ENCODE data around the gene UNK. TPM values are rescaled to one million over a fixed set of nuclear protein-coding genes. Genes with fewer than 3 reads are reported as not detected.
A peak's percentile ranks its signal among the peaks of the same experiment; 100 is the strongest.

The UNK gene
- total RNA-seq, 2 experiments from 2014 or later: 32.8 to 33.1 TPM

DNA sequence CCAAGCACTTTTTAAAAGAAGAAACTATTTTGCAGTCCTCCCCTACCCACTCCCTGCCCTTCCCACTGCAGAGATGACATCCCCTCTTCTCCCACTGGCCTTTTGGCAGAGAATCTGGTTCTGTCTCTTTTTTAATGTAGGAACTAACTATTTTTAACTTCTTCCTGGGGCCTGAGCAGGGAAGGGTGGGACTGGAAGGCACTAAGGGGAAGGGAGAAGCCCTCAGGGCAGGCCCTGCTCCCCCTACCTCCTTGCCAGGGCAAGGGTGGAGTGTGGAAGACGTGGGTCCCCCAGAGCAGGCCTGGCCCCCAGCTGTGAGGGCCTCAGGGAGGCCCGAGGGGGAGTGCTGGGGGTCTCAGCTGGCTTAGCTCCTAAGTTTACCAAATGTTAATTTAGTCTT, 40.1 kb downstream of the UNK start:
- CTCF ChIA-PET: interaction anchor here (1.2 to 2.7 kb wide), 3 partner anchors 8 to 61 kb away, joined by 3 to 10 read pairs (median 4); no protein-coding TSS in a partner anchor
- no peak for ATAC-seq
- H3K27ac Mint-ChIP-seq: peak overlapping the region; percentile 52

DNA sequence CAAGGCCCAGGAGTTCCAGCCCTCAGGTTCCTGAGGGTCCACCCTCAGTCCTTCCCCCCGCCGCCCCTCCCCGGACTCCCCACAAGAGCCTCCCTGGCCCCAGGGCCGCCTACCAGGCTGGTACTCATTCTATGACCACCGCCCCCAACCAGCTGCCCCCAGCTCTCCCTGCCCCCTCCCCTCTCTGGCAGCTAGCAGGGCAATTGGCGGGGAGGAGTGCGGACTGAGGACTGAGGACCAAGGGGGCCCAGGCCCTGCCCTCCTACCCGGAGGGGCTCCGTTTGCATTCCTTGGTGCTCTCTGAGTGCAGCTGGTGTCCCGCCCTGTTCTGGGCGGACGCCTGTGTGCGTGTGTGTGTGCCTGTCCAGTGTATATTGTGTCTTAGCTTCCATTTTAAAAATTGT, 40.5 kb downstream of the UNK start:
- no peak for DNase-seq
- H3K27me3 Mint-ChIP-seq: no peaks in the 10 kb centered on the region
- H3K9me3 Mint-ChIP-seq (ENCODE audit: low read depth): no peaks in the 10 kb centered on the region
- no peak for ATAC-seq
- no peak overlapping the region for H3K27ac Mint-ChIP-seq
- CTCF ChIA-PET: interaction anchor here (0.8 to 2.7 kb wide), 8 partner anchors 8 to 77 kb away, joined by 3 to 14 read pairs (median 4); a partner anchor contains a TSS
- peaks cover 20% of the 10 kb centered on the region for H3K4me1 Mint-ChIP-seq
- peaks cover 12% of the 10 kb centered on the region for H3K36me3 Mint-ChIP-seq
- H3K4me3 Mint-ChIP-seq: no peak overlapping the region

More for the DNA sequence above, 40.1 kb downstream of the UNK start:
- DNase-seq: no peak
- Mint-ChIP-seq H3K27me3 (no peaks in the 10 kb centered on the region), H3K9me3 (ENCODE audit: low read depth) (no peaks in the 10 kb centered on the region), H3K4me3 (no peak overlapping the region), H3K36me3 (peaks cover 7% of the 10 kb centered on the region), H3K4me1 (peaks cover 20% of the 10 kb centered on the region)

DNA sequence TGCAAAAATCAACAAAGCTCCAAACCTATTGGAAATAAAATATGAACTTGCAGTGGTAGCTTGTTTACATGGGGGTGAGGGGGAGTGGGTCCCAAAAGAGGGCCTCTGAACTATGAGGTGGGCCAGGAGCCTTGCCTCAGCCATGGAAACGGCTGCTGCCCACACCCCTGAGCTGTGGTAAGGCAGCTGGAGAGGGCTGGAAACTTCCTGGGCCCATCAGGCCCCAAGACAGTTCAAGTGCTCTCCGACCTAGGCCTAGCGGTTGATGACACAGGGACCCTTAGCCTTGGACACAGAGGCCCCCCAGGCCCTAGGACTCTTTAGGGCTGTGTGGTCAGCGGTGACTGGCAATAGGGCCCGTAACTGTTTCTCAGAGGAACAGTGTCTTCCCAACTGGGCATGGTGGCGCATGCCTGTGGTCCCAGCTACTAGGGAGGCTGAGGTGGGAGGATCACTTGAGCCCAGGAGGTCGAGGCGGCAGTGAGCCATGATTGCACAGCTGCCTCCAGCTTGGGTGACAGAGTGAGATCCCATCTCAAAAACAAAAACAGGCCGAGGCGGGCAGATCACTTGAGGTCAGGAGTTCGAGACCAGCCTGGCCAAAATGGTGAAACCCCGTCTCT, 41.3 kb downstream of the UNK start:
- no peak for ATAC-seq
- no peak for DNase-seq
- Mint-ChIP-seq H3K36me3 (peaks cover 16% of the 10 kb centered on the region), H3K4me1 (peaks cover 21% of the 10 kb centered on the region), H3K27me3 (no peaks in the 10 kb centered on the region), H3K4me3 (no peak overlapping the region), H3K27ac (no peak overlapping the region), H3K9me3 (ENCODE audit: low read depth) (no peaks in the 10 kb centered on the region)
- CTCF ChIA-PET: interaction anchor here (0.8 to 3.3 kb wide), 12 partner anchors 9 to 189 kb away, joined by 3 to 18 read pairs (median 6); partner anchors contain the start of genes UNC13D and UNK

DNA sequence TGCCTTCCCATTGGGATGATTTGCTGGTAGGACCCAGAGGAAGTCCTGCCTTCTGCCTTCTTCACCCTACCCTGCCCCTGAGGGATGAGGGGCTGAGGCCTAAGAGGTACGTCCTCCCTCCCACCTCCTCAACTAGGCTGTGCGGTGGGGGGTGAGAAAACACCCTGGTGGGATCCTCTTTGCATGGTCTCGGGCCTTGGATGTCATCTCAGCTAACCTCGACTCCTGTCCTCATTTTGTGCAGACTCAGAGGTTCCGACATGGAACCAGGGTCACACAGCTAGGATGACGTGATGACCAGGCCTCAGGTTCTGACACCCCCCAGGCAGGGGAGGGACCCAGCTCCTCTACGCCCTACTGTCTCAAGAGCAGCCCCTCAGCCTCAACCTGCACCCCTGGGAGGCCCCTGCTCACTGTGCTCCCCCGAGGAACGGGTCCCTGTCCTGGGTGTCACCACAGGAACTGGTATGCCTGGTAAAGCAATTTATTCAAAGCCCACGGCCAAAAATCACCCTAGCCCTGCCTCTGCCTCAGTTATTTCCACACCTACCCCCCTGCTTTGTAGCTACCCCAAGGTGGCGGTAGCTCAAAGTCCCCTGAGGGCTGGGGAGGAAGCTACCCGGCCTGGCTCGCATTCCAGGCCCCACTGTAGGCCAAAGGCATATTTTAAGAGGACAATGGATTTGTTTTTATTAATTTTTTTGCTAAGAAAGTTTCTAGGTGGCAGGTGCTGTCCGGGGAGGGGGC, 42.1 kb downstream of the UNK start:
- ATAC-seq (no peak), DNase-seq (no peak)
- H3K9me3 Mint-ChIP-seq (ENCODE audit: low read depth): no peaks in the 10 kb centered on the region
- no peak overlapping the region for H3K4me3 Mint-ChIP-seq
- no peaks in the 10 kb centered on the region for H3K27me3 Mint-ChIP-seq
- H3K4me1 Mint-ChIP-seq: peaks cover 19% of the 10 kb centered on the region
- H3K36me3 Mint-ChIP-seq: peaks cover 18% of the 10 kb centered on the region
- peak overlapping the region; percentile 65 for H3K27ac Mint-ChIP-seq
- CTCF ChIA-PET: interaction anchor here (0.9 to 3.3 kb wide), 22 partner anchors 10 to 188 kb away, joined by 3 to 18 read pairs (median 4); partner anchors contain the start of genes GALK1, TRIM65, UNC13D and UNK

DNA sequence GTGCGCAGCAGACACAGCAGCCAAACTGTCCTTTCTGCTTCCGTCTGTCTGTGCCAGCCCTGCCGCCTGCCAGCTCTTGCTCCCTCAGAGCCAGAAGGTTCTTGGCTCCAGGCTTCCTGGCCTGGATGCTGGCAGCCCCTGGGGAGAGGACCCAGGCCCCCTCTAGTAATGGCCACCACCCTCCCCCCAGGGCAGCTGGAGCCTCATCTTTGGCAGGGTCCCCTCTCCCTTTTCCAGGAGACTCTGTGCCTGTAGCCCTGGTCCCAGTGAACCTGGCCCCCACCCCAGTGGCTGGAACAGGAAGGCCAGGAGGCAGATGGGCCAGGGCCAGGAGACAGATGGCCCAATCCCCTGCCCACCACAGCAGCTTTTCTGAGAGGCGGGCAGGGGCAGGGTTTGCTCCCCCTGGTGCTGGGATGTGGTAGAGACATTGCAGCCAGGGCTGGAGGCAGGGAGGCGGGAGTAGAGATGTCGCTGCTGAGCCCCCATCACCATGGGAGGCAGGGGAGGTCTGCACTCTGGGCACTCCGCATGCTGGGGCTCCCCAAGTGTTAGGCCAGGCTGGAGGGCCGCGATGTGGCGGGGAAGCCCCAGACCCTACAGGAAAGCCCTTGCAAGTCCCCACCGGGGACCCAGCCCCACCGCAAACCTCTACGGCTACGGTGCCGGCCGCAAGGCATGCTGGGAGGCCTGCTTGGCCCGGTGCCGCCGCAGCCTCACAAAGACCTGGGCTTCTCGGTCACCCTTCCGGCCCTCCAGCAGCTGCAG, 42.9 kb downstream of the UNK start:
- Mint-ChIP-seq H3K36me3 (peaks cover 22% of the 10 kb centered on the region), H3K27ac (peak overlapping the region; percentile 90), H3K9me3 (ENCODE audit: low read depth) (no peaks in the 10 kb centered on the region), H3K4me1 (peaks cover 17% of the 10 kb centered on the region), H3K27me3 (no peaks in the 10 kb centered on the region), H3K4me3 (peak overlapping the region; percentile 8)
- ATAC-seq: peak; percentile 59
- CTCF ChIA-PET: interaction anchor here (0.9 to 3.4 kb wide), 24 partner anchors 11 to 187 kb away, joined by 3 to 18 read pairs (median 6); partner anchors contain the start of genes GALK1, TRIM65, UNC13D and UNK
- DNase-seq: peak; percentile 78

DNA sequence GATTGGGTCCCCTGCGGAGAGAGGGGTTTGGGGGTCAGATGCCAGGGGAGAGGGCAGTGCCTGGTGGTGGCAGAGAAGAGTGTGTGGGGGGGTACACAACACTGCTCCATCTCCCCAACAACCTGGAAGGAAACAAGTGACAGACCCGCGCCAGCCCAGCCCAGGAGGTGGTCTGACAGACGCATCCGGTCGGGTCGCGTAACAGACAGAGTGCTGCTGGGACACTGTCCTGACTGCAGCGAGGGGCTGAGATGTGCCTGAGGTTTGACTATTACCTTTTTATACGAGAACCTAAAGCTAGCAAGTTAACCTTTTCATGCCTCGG, 43.4 kb downstream of the UNK start:
- H3K27ac Mint-ChIP-seq: peak overlapping the region; percentile 90
- CTCF ChIA-PET: interaction anchor here (1.0 to 3.4 kb wide), 14 partner anchors 15 to 74 kb away, joined by 3 to 19 read pairs (median 7); partner anchors contain the start of genes GALK1, UNC13D, UNK and WBP2
- peaks cover 22% of the 10 kb centered on the region for H3K4me1 Mint-ChIP-seq
- peak; percentile 8 for ATAC-seq
- H3K27me3 Mint-ChIP-seq: no peaks in the 10 kb centered on the region
- no peaks in the 10 kb centered on the region for H3K9me3 Mint-ChIP-seq (ENCODE audit: low read depth)
- DNase-seq: peak; percentile 70
- H3K36me3 Mint-ChIP-seq: peaks cover 22% of the 10 kb centered on the region
- peak overlapping the region; percentile 8 for H3K4me3 Mint-ChIP-seq

DNA sequence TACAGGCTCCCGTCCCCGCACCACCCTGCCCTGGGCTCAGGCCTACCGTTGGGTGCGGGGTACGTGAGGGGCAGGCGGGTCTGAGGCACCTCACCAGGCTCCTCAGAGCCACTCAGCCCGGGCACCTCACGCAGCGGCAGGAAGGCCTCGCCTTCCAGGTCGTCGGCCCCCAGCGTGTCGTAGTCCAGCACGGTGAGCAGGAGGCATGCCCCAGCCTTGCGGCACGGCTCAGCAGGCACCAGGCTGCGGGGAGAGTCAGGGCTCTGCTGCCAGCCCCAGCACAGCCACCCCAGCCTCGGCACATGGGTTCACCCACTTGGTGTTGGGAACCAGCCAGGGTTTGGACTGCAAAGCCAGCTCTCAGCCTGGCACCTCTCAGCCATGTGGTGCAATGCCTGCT, 44.1 kb downstream of the UNK start:
- H3K36me3 Mint-ChIP-seq: peaks cover 28% of the 10 kb centered on the region
- no peaks in the 10 kb centered on the region for H3K27me3 Mint-ChIP-seq
- peaks cover 29% of the 10 kb centered on the region for H3K4me1 Mint-ChIP-seq
- no peak overlapping the region for H3K4me3 Mint-ChIP-seq
- DNase-seq (no peak), ATAC-seq (no peak)
- H3K9me3 Mint-ChIP-seq (ENCODE audit: low read depth): no peaks in the 10 kb centered on the region
- peak overlapping the region; percentile 19 for H3K27ac Mint-ChIP-seq
- CTCF ChIA-PET: interaction anchor here (1.0 to 3.4 kb wide), 10 partner anchors 15 to 75 kb away, joined by 3 to 19 read pairs (median 8); partner anchors contain the start of genes GALK1, UNC13D, UNK and WBP2

DNA sequence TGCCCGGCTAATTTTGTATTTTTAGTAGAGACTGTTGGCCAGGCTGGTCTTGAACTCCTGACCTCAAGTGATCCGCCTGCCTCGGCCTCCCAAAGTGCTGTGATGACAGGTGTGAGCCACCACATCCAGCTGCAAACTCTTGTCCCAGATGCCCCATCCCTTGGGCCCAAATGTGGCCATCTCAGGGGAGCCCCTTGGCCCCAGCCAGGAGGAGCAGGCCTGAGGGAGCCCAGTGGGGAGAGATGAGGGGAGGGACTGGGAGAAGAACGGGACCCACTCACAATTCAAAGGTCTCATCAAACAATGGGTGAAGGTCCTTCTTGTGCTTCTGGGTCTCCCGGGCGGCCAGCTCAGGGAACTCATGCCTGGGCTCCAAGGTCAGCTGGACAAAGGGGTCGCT, 45.1 kb downstream of the UNK start:
- H3K4me1 Mint-ChIP-seq: peaks cover 39% of the 10 kb centered on the region
- peaks cover 34% of the 10 kb centered on the region for H3K36me3 Mint-ChIP-seq
- CTCF ChIA-PET: interaction anchor here (0.7 to 3.4 kb wide), 23 partner anchors 10 to 196 kb away, joined by 3 to 19 read pairs (median 5); partner anchors contain the start of genes GALK1, SMIM5, TRIM47 and UNC13D
- no peak for ATAC-seq
- no peaks in the 10 kb centered on the region for H3K9me3 Mint-ChIP-seq (ENCODE audit: low read depth)
- no peak overlapping the region for H3K4me3 Mint-ChIP-seq
- H3K27me3 Mint-ChIP-seq: no peaks in the 10 kb centered on the region
- DNase-seq: no peak
- H3K27ac Mint-ChIP-seq: peak overlapping the region; percentile 59

DNA sequence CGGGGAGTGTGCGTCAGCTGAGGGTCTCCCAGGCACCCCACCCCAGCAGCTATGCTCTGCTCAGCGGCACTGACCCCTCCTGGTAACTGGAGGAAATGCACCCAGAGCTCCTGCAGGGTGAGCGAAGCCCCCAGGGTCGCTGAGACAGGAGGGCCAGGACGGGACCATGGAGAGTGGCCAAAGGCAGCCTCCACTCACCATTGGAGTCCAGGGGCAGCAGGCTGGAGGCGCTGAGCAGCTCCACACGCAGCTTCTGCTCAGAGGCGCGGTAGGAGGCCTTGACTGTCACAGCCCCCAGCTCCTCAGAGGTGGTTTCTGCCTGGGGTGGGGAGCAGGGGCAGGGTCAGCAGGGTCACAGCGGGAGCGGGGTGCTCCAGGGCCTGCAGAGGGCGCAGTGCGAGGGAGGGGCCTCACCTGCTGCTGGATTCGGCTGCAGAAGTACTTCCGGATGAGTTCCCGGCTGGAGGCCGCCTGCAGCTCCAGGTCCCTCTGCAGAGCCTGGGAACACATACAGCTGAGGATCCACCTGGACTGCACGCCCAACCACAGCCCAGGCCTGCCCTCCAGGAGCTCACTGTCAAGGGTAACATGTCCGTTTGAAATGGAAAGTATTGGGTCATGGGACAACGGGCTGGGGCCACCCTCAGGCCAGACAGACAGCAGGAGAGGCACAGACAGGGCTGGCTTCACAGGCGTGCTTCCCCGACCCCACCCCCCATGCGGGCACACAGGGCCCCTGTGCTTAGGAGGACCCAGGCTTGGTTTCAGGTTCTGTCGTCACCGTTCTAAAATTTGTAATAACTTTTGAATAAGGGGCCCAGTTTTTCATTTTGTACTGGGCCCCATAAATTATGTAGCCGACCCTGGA, 45.8 kb downstream of the UNK start:
- CTCF ChIA-PET: interaction anchor here (0.6 to 3.4 kb wide), 25 partner anchors 9 to 198 kb away, joined by 3 to 19 read pairs (median 5); partner anchors contain the start of genes GALK1, SMIM5, TRIM47 and UNC13D
- H3K27ac Mint-ChIP-seq: peak overlapping the region; percentile 77
- H3K4me3 Mint-ChIP-seq: no peak overlapping the region
- peaks cover 37% of the 10 kb centered on the region for H3K36me3 Mint-ChIP-seq
- no peaks in the 10 kb centered on the region for H3K9me3 Mint-ChIP-seq (ENCODE audit: low read depth)
- ATAC-seq (no peak), DNase-seq (no peak)
- H3K27me3 Mint-ChIP-seq: no peaks in the 10 kb centered on the region
- peaks cover 43% of the 10 kb centered on the region for H3K4me1 Mint-ChIP-seq

DNA sequence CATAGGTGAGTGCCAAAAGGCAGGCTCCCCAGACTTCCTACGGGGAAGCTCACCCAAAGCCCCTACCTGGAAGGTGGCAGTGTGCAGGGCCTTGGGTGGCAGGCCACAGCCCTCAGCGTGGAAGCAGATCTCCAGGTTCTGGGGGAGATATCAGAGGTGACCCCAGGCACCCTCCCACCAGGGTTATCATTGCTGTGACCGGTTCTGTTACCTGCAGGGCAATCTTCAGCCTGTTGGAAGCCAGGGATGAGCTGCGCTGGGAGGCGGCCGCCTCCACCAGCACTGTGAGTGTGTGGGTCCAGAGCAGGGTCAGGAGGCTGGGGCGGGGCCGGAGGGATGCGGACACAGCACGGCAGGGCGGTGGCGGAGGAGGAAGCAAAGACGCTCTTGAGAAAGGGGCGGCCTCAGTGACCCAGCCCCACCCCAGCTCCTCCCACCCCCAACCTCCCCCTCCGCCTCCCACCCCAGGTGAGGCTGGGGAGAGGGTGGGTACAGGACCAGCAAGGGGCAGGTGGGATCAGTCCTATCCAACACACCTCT, 46.5 kb downstream of the UNK start:
- no peak overlapping the region for H3K4me3 Mint-ChIP-seq
- H3K27ac Mint-ChIP-seq: peak overlapping the region; percentile 95
- no peaks in the 10 kb centered on the region for H3K27me3 Mint-ChIP-seq
- no peak for ATAC-seq
- CTCF ChIA-PET: interaction anchor here (1.4 to 3.4 kb wide), 10 partner anchors 9 to 198 kb away, joined by 4 to 19 read pairs (median 7); partner anchors contain the start of genes SMIM5 and WBP2
- no peak for DNase-seq
- H3K9me3 Mint-ChIP-seq (ENCODE audit: low read depth): no peaks in the 10 kb centered on the region
- H3K4me1 Mint-ChIP-seq: peaks cover 48% of the 10 kb centered on the region
- H3K36me3 Mint-ChIP-seq: peaks cover 40% of the 10 kb centered on the region

DNA sequence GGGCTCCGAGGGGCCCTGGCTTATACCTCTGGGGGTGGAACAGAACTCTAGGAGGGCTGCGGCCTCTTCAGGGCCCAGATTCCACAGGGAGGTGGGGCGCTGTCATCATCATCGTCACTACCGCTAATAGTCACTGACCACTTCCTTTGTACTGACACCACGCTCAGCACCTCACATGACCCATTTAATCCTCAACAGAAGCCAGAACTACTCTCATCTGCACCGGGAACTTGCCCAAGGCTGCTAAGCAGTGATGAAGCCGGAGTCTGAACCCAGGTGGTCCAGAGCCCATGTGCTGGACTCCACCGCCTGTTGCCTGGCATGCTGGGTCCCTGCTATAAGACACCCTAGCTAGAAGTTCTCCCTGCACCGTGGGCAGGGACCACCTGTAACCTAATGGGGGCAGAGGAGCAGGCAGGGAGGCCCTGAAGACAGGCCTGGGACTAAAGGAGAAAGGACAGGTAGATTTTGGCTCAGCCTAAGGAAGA, 47.6 kb downstream of the UNK start:
- Mint-ChIP-seq H3K4me3 (peak overlapping the region; percentile 71), H3K27me3 (no peaks in the 10 kb centered on the region), H3K27ac (peak overlapping the region; percentile 95), H3K4me1 (peaks cover 45% of the 10 kb centered on the region), H3K9me3 (ENCODE audit: low read depth) (no peaks in the 10 kb centered on the region), H3K36me3 (peaks cover 38% of the 10 kb centered on the region)
- CTCF ChIA-PET: interaction anchor here (0.8 to 3.6 kb wide), 17 partner anchors 9 to 173 kb away, joined by 3 to 21 read pairs (median 5); partner anchors contain the start of genes GALK1, TRIM65, UNC13D and WBP2
- DNase-seq: peak; percentile 89
- ATAC-seq: peak; percentile 74

All from activated CD8-positive, alpha-beta memory T cell treated with anti-CD3 and anti-CD28 coated beads, Interleukin-2, amount 10 ng/mL, durations not matched to agents 7 days and 5 days (primary cell).